Measurements from ENCODE around the gene KLC1.
A peak's percentile ranks its signal among the peaks of the same experiment; 100 is the strongest.

Gene KLC1

GRCh38 chr14:103706551-103707328 lies 77.7 kb downstream of the KLC1 start:
- DNase-seq: no peak

GRCh38 chr14:103707329-103708263 lies 78.6 kb downstream of the KLC1 start:
- DNase-seq: no peak

DNA sequence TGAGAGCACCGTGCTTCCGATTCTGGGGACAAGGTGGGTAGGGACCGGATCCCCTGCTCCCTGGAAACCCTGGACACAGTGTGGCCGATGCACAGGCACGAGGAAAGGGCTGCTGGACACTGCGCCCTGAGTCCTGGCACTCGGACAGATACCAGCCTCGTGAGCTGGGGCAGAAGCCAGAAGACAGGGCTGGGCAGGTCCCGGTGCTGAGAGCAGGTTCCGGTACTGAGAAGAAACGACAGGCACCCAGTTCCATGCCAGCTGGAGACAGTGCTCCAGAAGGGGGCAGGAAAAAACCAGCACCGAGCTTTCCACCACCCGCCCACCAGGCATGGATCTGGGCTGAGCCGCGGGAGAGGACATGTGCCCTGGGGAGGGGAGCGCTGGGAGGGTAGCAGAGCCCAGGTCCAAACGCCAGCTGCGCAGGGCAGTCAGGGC lies 79.8 kb downstream of the KLC1 start:
- DNase-seq: no peak

DNA sequence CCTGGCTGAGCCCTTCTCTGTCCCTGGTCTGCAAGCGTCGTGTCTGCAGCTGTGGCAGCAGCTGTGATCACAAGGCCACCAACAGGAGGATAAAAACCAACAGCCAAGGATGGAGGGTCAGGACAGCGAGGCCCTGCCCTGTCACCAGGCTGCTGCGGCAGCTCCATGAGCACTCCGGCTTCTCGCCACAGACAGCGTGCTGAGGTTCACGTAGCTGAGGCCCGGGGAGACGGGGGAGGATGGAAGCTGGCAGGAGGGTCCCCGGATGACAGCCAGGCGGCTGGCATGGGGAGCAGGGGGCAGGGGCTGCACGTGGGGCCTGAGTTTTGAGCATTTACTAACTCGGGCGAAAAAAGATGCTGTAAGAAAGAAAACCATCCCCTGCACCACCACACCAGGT lies 80.8 kb downstream of the KLC1 start:
- DNase-seq: no peak

DNA sequence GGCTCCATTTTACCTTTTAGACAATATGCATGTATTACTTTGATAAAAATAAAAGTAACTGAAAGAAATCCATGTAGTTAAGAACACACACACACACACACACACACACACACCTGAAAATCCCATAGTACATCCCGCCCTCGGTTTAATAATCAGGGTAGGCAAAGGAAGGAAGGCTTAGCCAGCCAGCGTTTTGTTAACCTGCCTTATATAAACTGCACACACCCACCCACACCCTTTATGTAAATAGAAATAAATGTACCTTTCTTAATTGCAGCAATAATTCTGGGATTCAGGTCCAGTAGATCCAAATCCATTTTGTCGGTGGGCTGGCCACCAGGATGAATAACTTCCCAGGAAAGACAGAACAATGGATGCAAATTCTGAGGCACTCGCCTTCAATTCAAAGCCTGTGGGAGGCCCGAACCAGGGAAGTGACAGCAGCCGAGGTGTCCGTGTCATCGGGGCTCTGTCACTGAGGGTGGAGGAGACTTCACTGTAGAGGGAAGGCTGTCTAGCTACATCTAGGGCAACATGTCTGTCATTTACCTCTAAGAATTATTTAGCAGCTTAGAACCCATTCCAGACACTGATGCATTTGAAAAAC lies 81.9 kb downstream of the KLC1 start:
- DNase-seq: no peak

DNA sequence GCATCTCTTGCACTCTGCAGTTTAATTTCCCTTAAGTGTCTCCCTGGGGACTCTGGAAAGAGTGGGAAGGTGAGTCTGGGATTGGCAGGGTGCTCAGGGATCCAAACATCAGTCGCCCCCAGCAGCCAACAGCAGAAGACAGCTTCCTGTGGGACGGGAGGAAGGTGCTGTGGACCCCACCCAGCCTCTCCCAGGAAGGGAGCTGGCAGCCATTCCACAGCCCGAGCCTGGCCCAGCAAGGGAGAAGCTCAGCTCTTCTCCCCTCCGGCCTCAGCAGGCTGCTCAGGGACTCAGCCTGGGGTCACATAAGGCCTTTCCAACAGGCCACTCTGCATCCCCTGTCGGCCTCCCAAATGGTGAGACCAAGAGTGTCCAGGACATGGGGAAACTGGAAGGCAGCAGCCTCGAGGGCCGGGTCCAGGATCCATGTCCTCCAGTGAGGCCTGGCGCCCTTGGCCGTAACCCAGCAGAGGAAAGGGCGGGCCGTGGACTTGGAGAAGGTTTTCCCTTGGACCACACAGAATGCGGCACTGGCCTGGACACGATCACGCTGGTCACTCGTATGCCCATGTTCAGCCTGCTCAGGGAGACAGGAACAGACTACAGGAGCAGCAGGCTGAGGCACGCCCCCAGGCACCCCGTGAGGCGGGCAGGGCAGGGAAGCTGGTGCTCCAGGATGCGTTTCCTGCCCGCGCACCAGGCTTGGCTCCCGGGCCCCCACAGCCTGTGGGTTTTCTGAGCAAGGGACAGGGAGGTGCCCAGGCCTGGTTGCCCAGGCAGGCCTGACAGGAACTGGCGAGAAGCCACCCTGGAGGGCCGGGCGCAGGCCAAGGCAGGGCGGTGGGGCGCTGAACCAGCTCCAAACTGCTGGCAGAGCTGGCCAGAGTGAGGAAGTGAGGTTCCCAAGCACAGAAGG lies 82.8 kb downstream of the KLC1 start:
- DNase-seq: no peak

GRCh38 chr14:103712633-103713247 lies 83.7 kb downstream of the KLC1 start:
- no peak for DNase-seq

- DNase-seq: no peak
Observed at GRCh38 chr14:103713304-103714062, 84.5 kb downstream of the KLC1 start.

DNA sequence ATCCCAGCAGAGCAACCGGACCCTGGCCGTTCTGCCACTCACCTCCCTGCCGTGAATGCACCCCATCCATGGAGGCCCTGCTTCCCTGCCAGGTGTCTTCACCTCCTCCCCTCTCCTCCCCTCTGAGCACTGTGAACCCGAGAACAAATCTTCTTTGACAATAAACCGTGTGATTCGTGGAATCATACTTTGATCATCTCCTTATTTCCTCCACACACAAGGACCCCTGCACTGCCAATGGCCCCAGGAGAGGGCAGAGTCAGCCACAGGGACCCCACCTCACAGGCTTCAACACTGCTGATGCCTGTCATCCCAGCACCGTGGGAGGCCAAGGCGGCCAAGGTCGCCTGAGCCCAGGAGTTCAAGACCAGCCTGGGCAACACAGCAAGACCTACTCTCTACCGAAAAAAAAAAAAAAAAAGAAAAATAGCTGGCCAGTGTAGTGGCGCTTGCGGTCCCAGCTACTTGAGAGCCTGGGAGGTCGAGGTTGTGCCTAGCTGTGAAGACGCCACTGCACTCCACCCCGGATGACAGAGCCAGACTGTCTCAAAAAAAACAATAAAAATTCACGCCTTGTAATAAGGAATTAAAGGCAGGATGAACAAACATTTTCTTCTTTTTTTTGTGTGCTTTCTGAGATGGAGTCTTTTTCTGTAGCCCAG lies 85.2 kb downstream of the KLC1 start:
- DNase-seq: no peak

- peak; percentile 98 to 100 for DNase-seq
Observed at GRCh38 chr14:103715052-103716000, 86.3 kb downstream of the KLC1 start, which contains the start of the genes XRCC3 and ZFYVE21. Gene XRCC3, minus strand, starts transcription at chr14:103715451. Its CDS starts 4,364 bp downstream, at chr14:103711087. Gene ZFYVE21, plus strand, starts transcription at chr14:103715810. Its CDS starts 32 bp downstream, at chr14:103715842.

- peak in 1 of 2 experiments; percentile 24 for DNase-seq
Observed at GRCh38 chr14:103716091-103716801, 87.2 kb downstream of the KLC1 start.

GRCh38 chr14:103716899-103717411 lies 87.9 kb downstream of the KLC1 start:
- no peak for DNase-seq

DNA sequence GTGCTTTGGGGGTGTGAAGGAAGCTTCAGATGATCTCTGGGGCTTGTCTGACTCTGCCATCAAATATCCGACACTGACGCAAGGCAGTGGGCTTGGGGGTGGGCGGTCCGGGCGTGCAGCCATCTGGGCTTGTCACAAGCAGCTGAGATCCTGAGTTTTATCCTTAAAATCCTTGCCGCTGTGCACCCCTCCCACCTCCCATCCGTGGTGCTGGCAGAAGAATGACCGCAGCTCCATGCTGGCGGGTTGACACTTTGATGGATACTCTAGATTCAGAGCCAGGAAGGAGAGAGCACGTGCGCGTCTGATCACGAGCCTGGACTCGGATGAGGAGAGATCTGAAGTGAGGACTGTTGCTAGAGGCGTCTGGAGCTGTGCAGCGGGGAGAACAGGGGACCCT lies 89.6 kb downstream of the KLC1 start:
- DNase-seq: no peak

- DNase-seq: no peak
Observed at GRCh38 chr14:103719751-103720150, 90.7 kb downstream of the KLC1 start.

- peak in 1 of 2 experiments; percentile 9 for DNase-seq
Observed at GRCh38 chr14:103721334-103722120, 92.5 kb downstream of the KLC1 start.

DNA sequence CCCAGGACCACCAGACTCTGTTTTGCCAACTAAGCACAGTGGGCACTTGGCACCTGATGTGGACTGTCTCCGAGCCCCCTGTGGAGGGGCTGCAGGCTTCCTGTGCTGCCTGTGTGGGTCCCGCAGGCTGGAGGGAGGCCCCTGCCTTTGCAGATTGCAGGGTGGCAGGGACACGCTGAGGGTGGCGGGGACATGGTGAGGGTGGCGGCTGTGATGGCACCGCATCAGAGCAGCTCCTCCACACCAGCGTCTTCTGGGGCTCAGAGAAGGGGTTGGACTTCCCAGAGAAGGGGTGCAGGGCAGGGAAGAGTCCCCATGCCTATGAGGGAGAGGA lies 94.7 kb downstream of the KLC1 start:
- no peak for DNase-seq

GRCh38 chr14:103724116-103724515 lies 95.1 kb downstream of the KLC1 start:
- no peak for DNase-seq

Measured in stimulated activated CD4-positive, alpha-beta T cell treated with anti-CD3 and anti-CD28 coated beads, Interleukin-4, amount 100 ng/mL, for 4 hours (primary cell).